ENCODE data around the gene OSGEPL1. TPM values are rescaled to one million over a fixed set of nuclear protein-coding genes. Genes with fewer than 3 reads are reported as not detected.

OSGEPL1 gene
- 8.0 and 9.0 TPM in 2 replicates for total RNA-seq

DNA sequence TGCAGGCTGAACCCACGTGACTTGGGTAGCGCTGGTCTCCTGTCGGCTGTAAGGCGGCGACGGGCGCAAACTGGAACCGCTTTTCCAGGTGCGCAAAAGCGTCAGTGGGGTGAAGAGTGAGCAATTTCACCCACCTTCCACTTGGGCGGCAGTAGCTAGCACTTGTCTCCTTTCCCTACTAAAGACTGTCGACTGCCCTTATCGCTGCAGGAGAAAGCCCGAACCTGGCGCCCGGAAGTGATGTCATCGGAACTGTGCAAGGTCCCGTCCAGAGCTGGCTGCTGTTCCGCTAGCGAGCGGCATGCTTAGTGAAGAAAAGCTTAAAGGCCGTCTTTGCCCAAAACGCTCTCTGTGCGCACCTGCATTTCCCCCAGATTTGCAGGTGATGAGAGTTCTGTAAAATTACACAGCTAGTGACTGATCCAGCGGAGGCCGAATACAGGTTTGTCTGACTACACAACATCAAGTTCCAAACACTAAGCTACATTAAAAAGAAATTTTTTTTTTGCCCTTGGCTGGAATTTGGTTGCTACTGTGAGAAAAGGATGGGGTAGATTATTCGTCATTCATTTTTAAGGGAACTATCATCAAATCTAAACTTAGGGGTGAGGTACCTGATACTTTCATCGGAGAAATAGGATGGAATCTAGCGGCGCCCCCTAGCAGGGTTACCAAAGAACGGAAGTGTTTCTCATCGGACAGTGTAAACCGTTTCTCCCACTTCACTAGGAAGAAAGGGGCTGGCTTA is at the start of gene OSGEPL1:
Gene OSGEPL1, minus strand, starts transcription at position 242 of the 748 bp plus-strand sequence. CDS start 1,152 bp downstream, outside the sequence.

GRCh38 chr2:189783927-189784867 is 21.6 kb upstream of the OSGEPL1 start, which contains the start of the genes ORMDL1 and PMS1:
Gene ORMDL1 (minus strand): TSS chr2:189784339. CDS start chr2:189782595, 1,744 bp downstream.
Gene PMS1 (plus strand): TSS chr2:189784450. CDS start chr2:189791810, 7,360 bp downstream.

Other genes with a start within 250 kb of the OSGEPL1 start
- 2.9 and 3.1 TPM in 2 replicates for gene SLC40A1, start 182.0 kb downstream of the OSGEPL1 start, total RNA-seq
- 49.7 and 54.3 TPM in 2 replicates for gene ASNSD1, start 101.3 kb downstream of the OSGEPL1 start, total RNA-seq
- gene ANKAR, start 88.1 kb downstream of the OSGEPL1 start, total RNA-seq, result 1.7 and 3.1 TPM in 2 replicates
- gene ORMDL1, start 21.5 kb upstream of the OSGEPL1 start, total RNA-seq, result 44.2 and 50.5 TPM in 2 replicates
- gene PMS1, start 21.7 kb upstream of the OSGEPL1 start, total RNA-seq, result 9.7 and 11.9 TPM in 2 replicates